Thoracic aorta (tissue), 2 donors: Measurements from ENCODE around the gene HRG. TPM values are rescaled to one million over a fixed set of nuclear protein-coding genes. Genes with fewer than 3 reads are reported as not detected.

Experiments used
- ATAC-seq: fragments of 150-250 bp; one replicate; pipeline ENCODE4 v1.8.0; 2017; ENCODE audit warnings: low read depth; ENCODE audit not compliant: insufficient number of reproducible peaks, low FRiP score
- DNase-seq: peaks from one replicate; pipeline ENCODE4 v3.0.0-alpha.2; 2020; ENCODE audit warnings: low spot score
- H3K27ac ChIP-seq, 2 donors: fragments of 200-600 bp; sonication (generic); 1 replicate in 1 of 2; 2 replicates in 1 of 2; pipeline ENCODE4 v1.5.1; 2016; ENCODE audit warnings: mild to moderate bottlenecking in 2 of 2, moderate library complexity in 2 of 2
- H3K27me3 ChIP-seq: fragments of 200-600 bp; sonication (generic); replicated peaks from 2 replicates; pipeline ENCODE4 v1.6.0; 2016; ENCODE audit warnings: mild to moderate bottlenecking; ENCODE audit not compliant: insufficient read depth
- H3K36me3 ChIP-seq: fragments of 200-600 bp; sonication (generic); one replicate; pipeline ENCODE4 v1.5.1; 2016
- H3K4me1 ChIP-seq, 2 donors: fragments of 200-600 bp; sonication (generic); 1 replicate in 1 of 2; 2 replicates in 1 of 2; pipeline versions ENCODE4 v1.5.1 to v1.6.0; 2016; ENCODE audit warnings: low read depth in 2 of 2, mild to moderate bottlenecking in 1 of 2; ENCODE audit not compliant: control insufficient read depth in 1 of 2
- H3K4me3 ChIP-seq: fragments of 200-600 bp; sonication (generic); 2 replicates; pipeline ENCODE4 v1.5.1; 2016; ENCODE audit warnings: mild to moderate bottlenecking
- H3K9me3 ChIP-seq: fragments of 200-600 bp; sonication (generic); 2 replicates; pipeline ENCODE4 v1.5.1; 2016
- CTCF ChIP-seq: fragments of 200-600 bp; sonication (generic); IDR thresholded peaks from one replicate; pipeline ENCODE4 v1.5.1; 2019; ENCODE audit warnings: antibody characterized with exemption
- total RNA-seq, 2 donors: library from RNA; depleted of rRNA; stranded (reverse); fragments of >200 nt; gene quantifications; one replicate each; pipeline versions ENCODE4 v1.1.0 to v1.2.3, GENCODE V29; 2016

HRG gene
- total RNA-seq, 2 donors from 2014 or later: not detected

GRCh38 chr3:186691676-186692075 is 25.9 kb downstream of the HRG start:
- no peaks in the 10 kb centered on the region for H3K36me3 ChIP-seq
- no peak overlapping the region for H3K4me3 ChIP-seq
- ATAC-seq (no peak), DNase-seq (no peak)
- H3K27ac ChIP-seq: no peak overlapping the region
- no peaks in the 10 kb centered on the region for H3K27me3 ChIP-seq
- TF ChIP-seq CTCF: no peak
- H3K9me3 ChIP-seq: no peaks in the 10 kb centered on the region
- H3K4me1 ChIP-seq: no peaks in the 10 kb centered on the region

DNA sequence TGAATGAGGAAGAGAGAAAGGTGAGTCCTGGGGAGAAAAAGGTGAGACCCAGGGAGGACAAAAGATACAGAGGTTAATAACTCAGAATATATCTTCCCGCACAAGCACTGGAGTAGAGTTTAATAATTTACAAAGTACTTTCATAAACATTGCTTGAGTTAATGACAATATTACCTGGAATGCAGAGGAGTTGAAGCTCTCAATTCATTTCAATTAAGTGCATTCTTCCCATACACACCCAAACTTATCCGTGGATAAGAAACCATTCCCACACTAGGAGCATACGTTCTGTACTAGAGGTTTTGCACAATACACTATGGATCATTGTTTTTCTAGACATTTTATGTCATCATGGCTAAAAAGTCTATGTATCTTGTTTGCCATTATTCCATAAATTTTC is 28.0 kb downstream of the HRG start:
- no peak for DNase-seq
- Histone ChIP-seq H3K27ac (no peak overlapping the region), H3K36me3 (no peaks in the 10 kb centered on the region), H3K9me3 (no peaks in the 10 kb centered on the region), H3K27me3 (no peaks in the 10 kb centered on the region), H3K4me1 (no peaks in the 10 kb centered on the region), H3K4me3 (no peak overlapping the region)
- ATAC-seq: no peak
- no peak for TF ChIP-seq CTCF

DNA sequence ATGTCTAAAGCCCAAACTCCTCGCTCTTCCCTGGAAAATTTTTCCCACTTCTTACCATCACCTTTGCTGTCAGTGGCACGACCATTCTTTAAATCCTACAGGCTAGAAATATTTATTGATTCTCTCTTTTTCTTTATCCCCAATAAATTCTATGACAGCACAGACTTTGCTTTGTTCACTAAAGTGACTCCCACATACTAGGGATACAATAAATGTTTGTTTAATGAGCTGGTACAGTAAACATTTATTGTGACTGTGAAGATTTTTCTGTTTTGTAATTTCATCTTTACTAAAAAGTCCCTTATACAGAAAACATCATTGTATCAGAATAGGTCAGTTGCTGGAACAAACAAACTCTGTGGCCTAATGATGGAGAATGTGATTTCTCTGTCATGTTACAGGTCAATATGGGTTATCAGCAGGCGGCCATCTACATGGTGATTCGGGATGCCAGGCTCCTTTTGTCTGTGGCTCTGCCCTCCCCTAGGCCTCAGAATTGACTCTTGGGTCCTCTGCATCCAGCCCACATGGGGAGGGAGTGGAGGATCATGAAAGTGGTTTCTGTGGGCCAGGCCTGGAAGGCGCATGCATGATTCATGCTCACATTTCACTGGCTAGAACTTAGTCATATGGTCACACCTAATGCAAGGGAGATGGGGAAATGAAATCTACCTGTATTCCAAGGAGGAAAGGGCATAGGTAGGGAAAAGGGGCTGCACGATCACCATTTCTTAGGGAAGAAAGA is 28.6 kb downstream of the HRG start:
- Histone ChIP-seq H3K4me3 (no peak overlapping the region), H3K4me1 (no peaks in the 10 kb centered on the region), H3K27me3 (no peaks in the 10 kb centered on the region), H3K27ac (no peak overlapping the region), H3K36me3 (no peaks in the 10 kb centered on the region), H3K9me3 (no peaks in the 10 kb centered on the region)
- no peak for TF ChIP-seq CTCF
- ATAC-seq: no peak
- no peak for DNase-seq

DNA sequence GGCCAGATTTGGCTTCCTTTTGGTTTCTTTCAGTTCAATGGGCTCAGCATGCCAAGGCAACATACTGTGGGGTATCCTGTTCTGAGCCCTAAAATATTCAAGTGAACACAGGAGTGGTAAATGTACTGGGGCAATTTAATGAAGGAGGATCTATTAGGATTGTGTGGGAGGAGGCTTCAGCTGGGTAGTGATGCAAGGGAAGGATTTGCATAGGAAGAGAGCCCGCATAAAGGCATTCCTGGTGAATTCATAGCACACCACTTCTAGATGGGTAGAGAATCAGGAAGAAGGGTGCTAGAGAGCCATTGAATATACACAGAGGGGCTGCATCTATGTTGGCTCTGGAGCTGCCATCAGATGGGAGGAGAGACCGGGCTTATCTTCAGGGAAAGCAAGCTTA is 30.7 kb downstream of the HRG start:
- DNase-seq (no peak), ATAC-seq (no peak)
- Histone ChIP-seq H3K4me1 (peaks cover 3 to 14% of the 10 kb centered on the region in 2 donors), H3K36me3 (no peaks in the 10 kb centered on the region), H3K4me3 (no peak overlapping the region), H3K9me3 (no peaks in the 10 kb centered on the region), H3K27me3 (no peaks in the 10 kb centered on the region), H3K27ac (no peak overlapping the region)
- TF ChIP-seq CTCF: no peak

GRCh38 chr3:186697510-186697909 is 31.7 kb downstream of the HRG start:
- H3K27me3 ChIP-seq: no peaks in the 10 kb centered on the region
- no peak for TF ChIP-seq CTCF
- ATAC-seq (no peak), DNase-seq (no peak)
- H3K27ac ChIP-seq: no peak overlapping the region
- H3K9me3 ChIP-seq: no peaks in the 10 kb centered on the region
- peaks cover 3 to 14% of the 10 kb centered on the region in 2 donors for H3K4me1 ChIP-seq
- no peak overlapping the region for H3K4me3 ChIP-seq
- H3K36me3 ChIP-seq: no peaks in the 10 kb centered on the region
